A549 treated with AZD9567 at 1 μM for 4 hours (cell line): ENCODE measurements around the gene NOP16. TPM values are rescaled to one million over a fixed set of nuclear protein-coding genes. Genes with fewer than 3 reads are reported as not detected.

ENCODE experiments used
- total RNA-seq: library from RNA; stranded (reverse); fragments of 200-300 nt; extraction: Qiagen RNA extraction; gene quantifications from 5 replicates; pipeline ENCODE4 v1.2.3, GENCODE V29; 2022; ENCODE audit not compliant: insufficient read depth

The NOP16 gene, protein sequence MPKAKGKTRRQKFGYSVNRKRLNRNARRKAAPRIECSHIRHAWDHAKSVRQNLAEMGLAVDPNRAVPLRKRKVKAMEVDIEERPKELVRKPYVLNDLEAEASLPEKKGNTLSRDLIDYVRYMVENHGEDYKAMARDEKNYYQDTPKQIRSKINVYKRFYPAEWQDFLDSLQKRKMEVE
- total RNA-seq: 95.4 to 136 TPM (median 124 TPM) in 5 replicates

DNA sequence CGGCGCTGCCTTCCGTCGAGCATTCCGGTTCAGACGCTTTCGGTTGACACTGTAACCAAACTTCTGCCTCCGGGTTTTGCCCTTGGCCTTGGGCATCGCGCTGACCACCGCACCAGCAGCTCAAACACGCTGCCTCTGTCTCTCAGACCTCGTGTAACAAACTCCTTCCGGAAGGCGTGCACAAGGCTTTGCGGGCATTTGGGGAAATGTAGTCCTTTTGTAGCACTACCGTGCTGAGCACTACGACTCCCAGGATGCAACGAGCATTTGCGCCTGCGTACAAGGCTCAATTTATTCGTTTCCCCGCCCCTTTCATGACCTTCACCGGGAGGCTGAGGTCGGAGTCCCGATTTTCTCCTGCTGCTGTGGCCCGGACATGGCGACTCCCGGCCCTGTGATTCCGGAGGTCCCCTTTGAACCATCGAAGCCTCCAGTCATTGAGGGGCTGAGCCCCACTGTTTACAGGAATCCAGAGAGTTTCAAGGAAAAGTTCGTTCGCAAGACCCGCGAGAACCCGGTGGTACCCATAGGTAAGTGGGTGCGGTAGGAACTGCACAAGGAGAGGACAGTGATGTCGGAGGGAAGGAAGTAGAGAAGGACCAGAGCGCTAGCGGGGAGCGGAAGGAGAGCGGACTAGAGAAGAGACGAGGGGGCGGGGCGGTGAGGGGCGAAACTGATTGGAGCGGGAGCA is at the start of gene NOP16, which contains the start of gene HIGD2A:
NOP16 (minus strand) TSS at position 155 of the 691 bp plus-strand sequence; CDS start at position 96, 59 bp downstream.
HIGD2A (plus strand) TSS at position 308 of the 691 bp plus-strand sequence; CDS start at position 377, 69 bp downstream.

DNA sequence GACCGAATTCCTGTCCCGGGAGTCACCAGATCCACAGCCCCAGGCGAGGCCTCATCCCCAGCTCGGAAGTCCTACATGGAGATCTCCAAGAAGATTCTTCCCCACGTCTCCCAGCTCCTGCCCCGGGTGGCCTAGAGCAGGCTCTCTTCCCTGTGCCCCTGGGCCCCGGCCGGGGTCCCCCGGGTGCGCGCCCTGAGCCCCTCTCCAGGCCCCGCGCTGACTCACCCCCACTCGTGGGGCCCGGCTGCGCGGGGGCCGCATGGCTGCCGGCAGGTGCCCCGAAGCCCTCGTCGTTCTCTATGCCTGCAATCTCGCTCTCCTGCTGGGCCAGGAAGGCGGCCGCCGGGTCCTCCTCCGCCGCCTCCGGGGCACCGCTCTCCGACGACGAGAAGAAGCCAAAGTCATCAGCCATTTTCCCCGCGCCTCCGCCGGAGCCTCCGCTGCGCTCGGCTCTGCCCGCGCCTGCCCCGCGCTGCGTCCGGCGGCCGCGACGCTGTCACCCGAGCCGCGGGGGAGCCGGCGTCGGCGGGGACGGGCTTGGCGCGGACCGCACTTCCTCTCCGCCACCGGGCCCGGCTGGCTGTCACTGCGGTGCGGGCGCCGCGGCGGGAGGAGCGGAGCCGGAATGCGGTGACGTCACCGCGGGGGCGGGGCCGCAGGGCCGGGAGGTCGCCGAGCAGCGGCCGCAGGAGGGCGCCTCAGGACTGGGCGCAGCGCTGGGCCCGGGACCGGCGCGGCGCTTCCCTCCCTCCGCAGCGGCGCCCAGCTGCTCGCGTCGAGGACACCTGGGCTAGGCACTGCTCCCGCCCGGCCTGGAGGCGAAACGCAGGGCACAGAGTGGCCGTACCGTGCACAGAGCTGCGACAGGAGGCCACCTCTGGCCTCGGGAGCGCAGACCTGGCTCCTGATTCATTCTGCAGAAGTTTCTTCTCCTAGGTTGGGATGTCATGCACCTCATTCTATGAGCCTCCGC is 27.8 kb upstream of the NOP16 start, which contains the start of gene CLTB:
CLTB (minus strand) TSS at position 588 of the 973 bp plus-strand sequence; CDS start at position 412, 176 bp downstream.

DNA sequence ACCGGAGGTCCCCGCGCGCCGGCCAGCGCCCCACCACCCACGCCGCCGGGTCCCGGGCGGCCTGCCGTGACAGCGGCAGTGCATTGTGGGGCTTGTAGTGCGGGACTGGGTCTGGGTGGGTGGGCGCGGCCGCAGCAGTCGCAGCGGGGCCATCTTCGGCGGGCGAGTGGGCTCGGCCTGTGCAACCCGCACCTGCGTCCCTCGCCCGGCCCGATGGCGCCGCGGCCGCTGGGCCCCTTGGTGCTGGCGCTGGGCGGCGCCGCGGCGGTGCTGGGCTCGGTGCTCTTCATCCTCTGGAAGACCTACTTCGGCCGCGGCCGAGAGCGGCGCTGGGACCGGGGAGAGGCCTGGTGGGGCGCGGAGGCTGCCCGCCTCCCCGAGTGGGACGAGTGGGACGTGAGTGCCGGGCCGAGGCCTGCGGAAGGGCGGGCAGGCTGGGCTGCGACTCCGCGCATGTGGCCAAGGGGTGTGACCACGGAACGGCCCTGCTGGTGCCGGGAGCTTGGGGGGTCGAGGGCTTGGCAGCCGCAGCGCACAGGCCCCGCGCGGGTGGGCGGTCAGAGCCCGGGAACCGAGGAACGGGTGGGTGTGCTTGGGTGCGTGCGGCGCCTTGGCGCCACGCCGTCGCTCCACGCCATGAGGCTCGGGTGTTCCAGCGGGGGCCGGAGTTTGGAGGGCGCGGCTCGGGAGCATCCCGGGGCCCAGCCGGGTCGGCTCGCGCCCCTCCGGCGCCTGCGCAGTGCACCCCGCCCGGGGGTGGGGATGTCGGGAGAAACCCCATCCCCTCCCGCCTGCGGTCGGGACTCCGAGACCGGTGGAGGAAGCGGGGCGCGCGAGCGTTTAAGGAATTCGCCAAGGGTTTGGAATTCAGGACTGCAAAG is 22.8 kb downstream of the NOP16 start, which contains the start of gene ARL10:
ARL10 (plus strand) TSS at position 137 of the 881 bp plus-strand sequence; CDS start at position 214, 77 bp downstream.

DNA sequence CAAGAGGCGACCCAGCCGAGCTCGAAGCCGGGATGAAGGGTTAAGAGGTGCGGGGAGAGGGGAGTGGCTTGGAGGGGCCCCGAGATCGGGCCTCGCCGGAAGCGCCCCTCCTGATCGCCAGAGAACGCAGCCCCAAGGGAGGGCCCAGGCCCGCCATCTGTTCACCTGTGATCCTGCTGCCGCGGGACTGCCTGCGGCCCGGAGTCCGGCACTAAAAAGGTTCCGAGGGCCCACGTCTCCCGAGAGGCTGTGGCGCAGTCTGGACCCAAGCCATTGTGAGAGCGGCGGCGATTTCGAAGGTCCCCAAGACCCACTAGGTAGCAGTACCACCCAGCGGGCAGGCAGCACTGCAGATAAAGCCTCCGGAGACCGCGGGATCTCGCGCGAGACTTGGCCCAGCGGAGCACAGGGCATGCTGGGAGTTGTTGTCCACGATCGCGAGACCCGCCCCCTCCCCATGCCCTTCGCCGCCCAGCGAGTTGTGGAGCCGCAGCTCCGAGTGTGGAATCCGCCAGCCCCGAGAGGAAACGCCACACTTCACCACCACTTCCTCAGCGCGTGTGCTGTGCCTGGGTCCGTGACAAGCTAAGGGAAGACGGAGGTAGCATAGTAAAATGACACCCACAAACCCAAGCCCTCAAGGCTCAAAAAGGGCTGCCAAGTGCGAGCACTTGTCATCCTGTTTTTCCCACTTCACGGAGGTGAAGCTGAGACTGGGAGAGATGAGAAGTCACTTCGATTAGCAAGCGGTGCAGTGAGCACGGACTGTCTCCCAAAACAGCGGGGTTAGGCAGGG is 26.8 kb downstream of the NOP16 start, which contains the start of gene KIAA1191:
KIAA1191 (minus strand) TSS at position 328 of the 796 bp plus-strand sequence. CDS start 2,256 bp downstream, outside the sequence.

Other genes with a start within 250 kb of the NOP16 start
- 13.1 to 15.3 TPM (median 14.9 TPM) in 5 replicates for gene SIMC1, start 150.2 kb downstream of the NOP16 start, total RNA-seq
- 72.5 to 86.2 TPM (median 80.4 TPM) in 5 replicates for gene KIAA1191, start 26.8 kb downstream of the NOP16 start, total RNA-seq
- gene ARL10, start 23.1 kb downstream of the NOP16 start, total RNA-seq: 0.26 to 1.00 TPM (median 0.38 TPM) in 4 of 5 replicates, not detected in the other
- 218 to 264 TPM (median 257 TPM) in 5 replicates for gene HIGD2A, start 153 bp upstream of the NOP16 start, total RNA-seq
- 58.1 to 133 TPM (median 126 TPM) in 5 replicates for gene CLTB, start 27.9 kb upstream of the NOP16 start, total RNA-seq
- gene FAF2, start 59.8 kb upstream of the NOP16 start, total RNA-seq: 44.6 to 51.6 TPM (median 46.6 TPM) in 5 replicates
- gene RNF44, start 148.8 kb upstream of the NOP16 start, total RNA-seq: 22.2 to 35.8 TPM (median 31.3 TPM) in 5 replicates
- 0.05 to 0.13 TPM (median 0.08 TPM) in 4 of 5 replicates, not detected in the other for gene CDHR2, start 160.7 kb upstream of the NOP16 start, total RNA-seq
- gene GPRIN1, start 221.6 kb upstream of the NOP16 start, total RNA-seq: 8.5 to 11.1 TPM (median 10.4 TPM) in 5 replicates
- 0.63 to 1.1 TPM (median 1.1 TPM) in 4 of 5 replicates, not detected in the other for gene SNCB, start 241.9 kb upstream of the NOP16 start, total RNA-seq
- gene EIF4E1B, start 242.1 kb upstream of the NOP16 start, total RNA-seq: not detected in 5 replicates